Fibroblast of skin of abdomen (primary cell): ENCODE data around the gene PDE4D.
"Not testable (repeated sequence)": the region's sequence is repeated elsewhere in the genome, so short reads cannot be mapped to it uniquely, and the experiment has no call there.

Experiments used
- DNase-seq: peaks from one replicate; pipeline ENCODE4 v3.0.0-alpha.2; 2013

Gene PDE4D

GRCh38 chr5:59798862-59799667, 94.5 kb downstream of the PDE4D start:
- DNase-seq = peak; percentile 33

- DNase-seq = no peak
Measured at GRCh38 chr5:59795141-59795540, 98.4 kb downstream of the PDE4D start.

- DNase-seq = peak; percentile 93
Measured at GRCh38 chr5:59792983-59793585, 100.4 kb downstream of the PDE4D start.

GRCh38 chr5:59791617-59792016, 101.9 kb downstream of the PDE4D start:
- no peak for DNase-seq

- DNase-seq = no peak
Measured at GRCh38 chr5:59790776-59791475, 102.6 kb downstream of the PDE4D start.

GRCh38 chr5:59790376-59790775, 103.2 kb downstream of the PDE4D start:
- DNase-seq = no peak

- DNase-seq = no peak
Measured at GRCh38 chr5:59789894-59790293, 103.6 kb downstream of the PDE4D start.

- peak; percentile 75 for DNase-seq
Measured at GRCh38 chr5:59789197-59789596, 104.3 kb downstream of the PDE4D start.

- peak; percentile 90 for DNase-seq
Measured at GRCh38 chr5:59786334-59786805, 107.2 kb downstream of the PDE4D start.

- peak; percentile 25 for DNase-seq
Measured at GRCh38 chr5:59785676-59786333, 107.7 kb downstream of the PDE4D start.

GRCh38 chr5:59784708-59785107, 108.8 kb downstream of the PDE4D start:
- DNase-seq = not testable (repeated sequence)

GRCh38 chr5:59783264-59783663, 110.3 kb downstream of the PDE4D start:
- no peak for DNase-seq

- DNase-seq = no peak
Measured at GRCh38 chr5:59782856-59783255, 110.7 kb downstream of the PDE4D start.

GRCh38 chr5:59779453-59779852, 114.1 kb downstream of the PDE4D start:
- no peak for DNase-seq

GRCh38 chr5:59777028-59777427, 116.5 kb downstream of the PDE4D start:
- no peak for DNase-seq

GRCh38 chr5:59773294-59773693, 120.2 kb downstream of the PDE4D start:
- no peak for DNase-seq

- DNase-seq = no peak
Measured at GRCh38 chr5:59772757-59773156, 120.8 kb downstream of the PDE4D start.

- DNase-seq = no peak
Measured at GRCh38 chr5:59772206-59772605, 121.3 kb downstream of the PDE4D start.

- no peak for DNase-seq
Measured at GRCh38 chr5:59770953-59771352, 122.6 kb downstream of the PDE4D start.

GRCh38 chr5:59769832-59770231, 123.7 kb downstream of the PDE4D start:
- no peak for DNase-seq

GRCh38 chr5:59769041-59769360, 124.5 kb downstream of the PDE4D start:
- no peak for DNase-seq

- DNase-seq = peak; percentile 76
Measured at GRCh38 chr5:59768152-59769040, 125.1 kb downstream of the PDE4D start.
